ENCODE results near the gene KIF16B. TPM values are rescaled to one million over a fixed set of nuclear protein-coding genes. Genes with fewer than 3 reads are reported as not detected.

Gene KIF16B
- total RNA-seq, 1 experiment from 2014 or later, result 15.8 TPM

DNA sequence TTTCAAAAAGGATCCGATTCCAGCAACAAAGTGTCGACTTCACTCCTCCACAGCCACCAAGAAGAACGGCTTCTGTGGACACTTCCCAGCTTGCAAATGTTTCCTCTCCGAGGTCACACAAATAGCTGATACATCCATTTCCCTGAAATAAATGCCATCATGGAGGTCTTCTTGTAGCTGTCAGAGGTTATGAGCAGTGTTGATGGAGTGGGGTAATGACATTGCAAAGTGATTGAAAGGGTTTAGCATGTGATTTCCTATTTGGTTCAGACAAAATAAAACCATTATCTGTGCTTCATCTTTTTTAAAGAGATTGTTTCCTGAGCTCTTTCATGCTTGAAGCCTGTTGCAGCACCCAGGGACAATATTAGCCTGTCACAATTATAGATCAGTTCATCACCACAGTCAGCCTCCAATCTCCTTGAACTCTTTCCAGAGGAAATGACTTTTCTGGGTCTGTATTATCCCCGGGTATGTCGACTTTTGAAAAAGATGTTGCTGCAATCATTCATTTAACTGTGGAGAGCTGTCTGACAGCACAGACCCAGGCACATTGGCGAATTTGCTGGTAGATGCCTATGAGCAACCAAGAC is 16.9 kb upstream of the KIF16B start:
- Mint-ChIP-seq H3K27me3 (ENCODE audit: insufficient read depth, unreplicated experiment) (peaks cover 41% of the 10 kb centered on the region), H3K36me3 (ENCODE audit: insufficient read depth, unreplicated experiment) (no peaks in the 10 kb centered on the region), H3K4me1 (ENCODE audit: insufficient read depth, unreplicated experiment) (no peaks in the 10 kb centered on the region), H3K4me3 (ENCODE audit: unreplicated experiment) (no peak overlapping the region), H3K27ac (ENCODE audit: low read depth, unreplicated experiment) (no peak overlapping the region), H3K9me3 (ENCODE audit: unreplicated experiment) (no peaks in the 10 kb centered on the region)
- DNase-seq (ENCODE audit: unreplicated experiment), result no peak
- TF ChIP-seq, protein P1, sequence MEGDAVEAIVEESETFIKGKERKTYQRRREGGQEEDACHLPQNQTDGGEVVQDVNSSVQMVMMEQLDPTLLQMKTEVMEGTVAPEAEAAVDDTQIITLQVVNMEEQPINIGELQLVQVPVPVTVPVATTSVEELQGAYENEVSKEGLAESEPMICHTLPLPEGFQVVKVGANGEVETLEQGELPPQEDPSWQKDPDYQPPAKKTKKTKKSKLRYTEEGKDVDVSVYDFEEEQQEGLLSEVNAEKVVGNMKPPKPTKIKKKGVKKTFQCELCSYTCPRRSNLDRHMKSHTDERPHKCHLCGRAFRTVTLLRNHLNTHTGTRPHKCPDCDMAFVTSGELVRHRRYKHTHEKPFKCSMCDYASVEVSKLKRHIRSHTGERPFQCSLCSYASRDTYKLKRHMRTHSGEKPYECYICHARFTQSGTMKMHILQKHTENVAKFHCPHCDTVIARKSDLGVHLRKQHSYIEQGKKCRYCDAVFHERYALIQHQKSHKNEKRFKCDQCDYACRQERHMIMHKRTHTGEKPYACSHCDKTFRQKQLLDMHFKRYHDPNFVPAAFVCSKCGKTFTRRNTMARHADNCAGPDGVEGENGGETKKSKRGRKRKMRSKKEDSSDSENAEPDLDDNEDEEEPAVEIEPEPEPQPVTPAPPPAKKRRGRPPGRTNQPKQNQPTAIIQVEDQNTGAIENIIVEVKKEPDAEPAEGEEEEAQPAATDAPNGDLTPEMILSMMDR (IDR thresholded peaks at IDR 0.05; ENCODE audit: unreplicated experiment), result no peak
- POLR2A ChIA-PET, result interaction anchor here (1.1 to 1.5 kb wide), 2 partner anchors 9 to 72 kb away, joined by 3 to 5 read pairs; no protein-coding TSS in a partner anchor
- BruUV-seq (replicated peaks), result no TSS peak
- intact Hi-C loops (cut with micrococcal nuclease), result no loop called here
- CTCF ChIA-PET, result interaction anchor here (0.5 to 0.9 kb wide), 2 partner anchors 22 to 742 kb away, joined by 4 read pairs; no protein-coding TSS in a partner anchor

DNA sequence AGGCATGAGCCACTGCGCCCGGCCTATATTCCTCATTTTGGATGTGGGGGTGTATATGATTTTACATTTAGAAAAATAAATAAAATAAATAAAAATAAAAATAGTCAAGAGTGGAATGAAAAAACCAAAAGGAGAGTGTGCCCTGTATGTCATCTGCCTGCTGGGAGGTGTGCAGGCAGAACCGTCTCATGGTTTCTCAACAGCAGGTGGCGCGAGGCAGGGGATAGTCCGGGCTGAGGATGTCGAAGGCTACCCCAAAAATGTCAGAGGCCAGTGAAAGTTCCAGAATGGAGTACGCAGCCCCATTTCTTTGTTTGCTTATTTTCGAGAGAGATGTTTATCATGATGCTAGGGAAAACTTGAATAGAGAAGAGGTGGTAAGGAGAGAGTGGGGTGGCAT is 16.4 kb upstream of the KIF16B start:
- no peak for DNase-seq (ENCODE audit: unreplicated experiment)
- TF ChIP-seq, protein P1 (IDR thresholded peaks at IDR 0.05; ENCODE audit: unreplicated experiment), result no peak
- Mint-ChIP-seq H3K36me3 (ENCODE audit: insufficient read depth, unreplicated experiment) (no peaks in the 10 kb centered on the region), H3K9me3 (ENCODE audit: unreplicated experiment) (no peaks in the 10 kb centered on the region), H3K27ac (ENCODE audit: low read depth, unreplicated experiment) (no peak overlapping the region), H3K27me3 (ENCODE audit: insufficient read depth, unreplicated experiment) (peaks cover 41% of the 10 kb centered on the region), H3K4me3 (ENCODE audit: unreplicated experiment) (no peak overlapping the region), H3K4me1 (ENCODE audit: insufficient read depth, unreplicated experiment) (no peaks in the 10 kb centered on the region)
- BruUV-seq (replicated peaks), result no TSS peak
- intact Hi-C loops (cut with micrococcal nuclease), result no loop called here
- ChIA-PET CTCF (interaction anchor here (0.9 kb wide), 1 partner anchor 23 kb away, joined by 4 read pairs; no protein-coding TSS in a partner anchor), POLR2A (interaction anchor here (1.1 kb wide), 1 partner anchor 72 kb away, joined by 3 read pairs; no protein-coding TSS in a partner anchor)

DNA sequence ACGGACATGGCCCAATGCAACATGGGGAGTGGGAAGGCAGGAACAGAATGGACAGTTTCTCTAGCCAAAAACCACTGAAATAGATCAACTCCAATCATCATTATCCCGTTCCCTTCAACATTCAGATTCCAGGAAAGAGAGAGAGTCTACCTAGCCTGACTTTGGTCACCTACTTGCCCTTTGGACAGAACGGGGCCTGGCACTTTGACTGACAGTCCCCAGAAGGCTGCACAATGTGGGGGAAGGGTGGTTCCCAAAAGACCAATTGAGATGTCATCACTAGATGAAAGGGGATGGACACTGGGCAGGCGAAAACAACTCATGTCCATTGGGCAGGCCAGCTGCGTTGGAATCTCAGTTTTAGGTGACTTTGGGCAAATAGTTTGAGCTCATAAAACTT is 15.0 kb upstream of the KIF16B start:
- POLR2A ChIA-PET, result no interaction called here

DNA sequence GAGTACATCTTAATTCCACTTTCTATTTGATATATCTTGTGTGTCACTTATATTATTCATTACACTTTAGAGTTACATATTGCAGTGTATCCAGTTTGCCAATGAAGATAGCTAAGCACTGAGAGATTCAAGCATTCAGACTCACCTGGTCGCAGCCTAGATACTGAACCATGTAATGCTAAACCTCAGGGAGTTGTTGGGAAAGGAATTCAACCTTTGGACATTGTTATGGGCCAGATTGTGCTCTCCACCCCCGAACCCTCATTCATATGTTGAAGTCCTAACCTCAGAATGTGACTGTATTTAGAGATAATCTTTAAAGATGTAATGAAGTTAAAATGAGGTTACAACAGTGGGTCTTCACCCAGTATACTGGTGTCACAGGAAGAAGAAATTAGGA is 13.8 kb upstream of the KIF16B start:
- POLR2A ChIA-PET, result no interaction called here
- no peak overlapping the region for H3K4me3 Mint-ChIP-seq (ENCODE audit: unreplicated experiment)
- intact Hi-C loops (cut with micrococcal nuclease), result no loop called here
- DNase-seq (ENCODE audit: unreplicated experiment), result no peak
- TF ChIP-seq, protein P1 (IDR thresholded peaks at IDR 0.05; ENCODE audit: unreplicated experiment), result no peak
- no peaks in the 10 kb centered on the region for H3K36me3 Mint-ChIP-seq (ENCODE audit: insufficient read depth, unreplicated experiment)
- H3K9me3 Mint-ChIP-seq (ENCODE audit: unreplicated experiment), result no peaks in the 10 kb centered on the region
- BruUV-seq (replicated peaks), result no TSS peak
- peaks cover 19% of the 10 kb centered on the region for H3K27me3 Mint-ChIP-seq (ENCODE audit: insufficient read depth, unreplicated experiment)
- CTCF ChIA-PET, result no interaction called here
- H3K27ac Mint-ChIP-seq (ENCODE audit: low read depth, unreplicated experiment), result no peak overlapping the region
- no peaks in the 10 kb centered on the region for H3K4me1 Mint-ChIP-seq (ENCODE audit: insufficient read depth, unreplicated experiment)

More for the DNA sequence above, 15.0 kb upstream of the KIF16B start:
- intact Hi-C loops (cut with micrococcal nuclease), result no loop called here
- no peak overlapping the region for H3K4me3 Mint-ChIP-seq (ENCODE audit: unreplicated experiment)
- no peak overlapping the region for H3K27ac Mint-ChIP-seq (ENCODE audit: low read depth, unreplicated experiment)
- H3K36me3 Mint-ChIP-seq (ENCODE audit: insufficient read depth, unreplicated experiment), result no peaks in the 10 kb centered on the region
- TF ChIP-seq, protein P1 (IDR thresholded peaks at IDR 0.05; ENCODE audit: unreplicated experiment), result no peak
- peaks cover 31% of the 10 kb centered on the region for H3K27me3 Mint-ChIP-seq (ENCODE audit: insufficient read depth, unreplicated experiment)
- CTCF ChIA-PET, result interaction anchor here (0.5 kb wide), 2 partner anchors 9 to 977 kb away, joined by 3 read pairs; no protein-coding TSS in a partner anchor
- BruUV-seq (replicated peaks), result no TSS peak
- H3K4me1 Mint-ChIP-seq (ENCODE audit: insufficient read depth, unreplicated experiment), result no peaks in the 10 kb centered on the region
- DNase-seq (ENCODE audit: unreplicated experiment), result no peak
- H3K9me3 Mint-ChIP-seq (ENCODE audit: unreplicated experiment), result no peaks in the 10 kb centered on the region

Data from MCF 10A (cell line).